Measurements from ENCODE around the gene MMAB.
"Not testable (repeated sequence)": the region's sequence is repeated elsewhere in the genome, so short reads cannot be mapped to it uniquely, and the experiment has no call there.

The MMAB gene

DNA sequence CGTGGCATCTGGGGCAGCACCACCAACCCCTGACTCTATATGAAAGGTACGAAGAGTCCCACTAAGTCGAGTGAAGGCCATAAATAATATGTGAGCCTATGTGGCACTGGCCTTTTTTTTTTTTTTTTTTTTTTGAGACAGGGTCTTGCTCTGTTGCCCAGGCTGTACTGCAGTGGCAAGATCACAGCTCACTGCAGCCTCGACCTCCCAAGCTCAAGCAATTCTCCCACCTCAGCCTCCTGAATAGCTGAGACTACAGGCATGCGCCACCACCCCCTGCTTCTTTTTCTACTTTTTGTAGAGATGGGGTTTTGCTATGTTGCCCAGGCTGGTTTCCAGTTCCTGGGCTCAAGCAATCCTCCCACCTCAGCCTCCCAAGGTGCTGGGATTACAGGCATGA, 28.8 kb upstream of the MMAB start:
- DNase-seq (ENCODE audit: low read depth in 2 of 2), result not testable (repeated sequence)

DNA sequence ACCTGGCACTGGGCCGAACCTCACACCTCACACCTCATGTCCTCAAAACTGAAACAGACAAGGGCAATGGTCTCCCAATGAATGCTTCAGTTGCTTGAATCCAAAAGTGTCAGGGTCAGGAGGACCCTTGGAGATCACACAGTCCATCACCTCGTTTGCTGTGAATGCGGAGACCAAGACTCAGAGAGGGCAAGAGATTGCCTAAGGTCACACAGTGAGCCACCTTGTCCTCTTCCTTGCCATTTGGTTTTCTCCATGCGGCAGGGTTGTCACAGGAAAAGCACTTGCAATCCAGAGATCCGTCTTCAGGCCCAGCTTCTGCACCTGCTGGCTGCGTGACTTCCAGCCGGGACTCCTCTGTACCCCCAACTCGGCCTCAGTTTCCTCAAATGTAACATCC, 28.3 kb upstream of the MMAB start:
- no peak for DNase-seq (ENCODE audit: low read depth in 2 of 2)

GRCh38 chr12:109600995-109601394, 27.7 kb upstream of the MMAB start:
- DNase-seq (ENCODE audit: low read depth in 2 of 2), result no peak

- no peak for DNase-seq (ENCODE audit: low read depth in 2 of 2)
Measured at GRCh38 chr12:109600481-109600880, 27.2 kb upstream of the MMAB start.

GRCh38 chr12:109599087-109599486, 25.8 kb upstream of the MMAB start:
- no peak for DNase-seq (ENCODE audit: low read depth in 2 of 2)

DNA sequence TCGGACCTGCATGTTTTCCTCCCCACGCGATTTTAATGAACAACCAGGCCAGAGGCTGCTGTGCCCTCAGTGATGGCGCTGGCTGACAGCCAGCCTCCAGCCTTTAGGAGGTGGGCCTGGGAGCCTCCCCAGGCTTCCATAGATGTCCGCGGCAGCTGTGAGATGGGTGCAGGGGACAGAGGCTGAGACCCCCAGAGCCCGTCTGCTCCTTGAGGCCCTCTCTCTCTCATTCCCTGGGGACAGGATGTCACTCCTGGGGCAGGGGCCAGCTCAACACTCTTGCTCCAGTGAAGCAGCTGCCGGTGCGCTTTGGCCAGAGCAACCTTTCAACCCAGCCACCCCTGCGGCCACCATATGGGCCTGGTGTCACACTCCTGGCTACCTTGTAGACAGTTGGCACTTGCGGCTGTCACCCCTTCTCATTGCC, 25.1 kb upstream of the MMAB start:
- no peak for DNase-seq (ENCODE audit: low read depth in 2 of 2)

GRCh38 chr12:109597795-109598427, 24.6 kb upstream of the MMAB start:
- peak; percentile 8 to 13 for DNase-seq (ENCODE audit: low read depth in 2 of 2)

- no peak for DNase-seq (ENCODE audit: low read depth in 2 of 2)
Measured at GRCh38 chr12:109597414-109597794, 24.1 kb upstream of the MMAB start.

DNA sequence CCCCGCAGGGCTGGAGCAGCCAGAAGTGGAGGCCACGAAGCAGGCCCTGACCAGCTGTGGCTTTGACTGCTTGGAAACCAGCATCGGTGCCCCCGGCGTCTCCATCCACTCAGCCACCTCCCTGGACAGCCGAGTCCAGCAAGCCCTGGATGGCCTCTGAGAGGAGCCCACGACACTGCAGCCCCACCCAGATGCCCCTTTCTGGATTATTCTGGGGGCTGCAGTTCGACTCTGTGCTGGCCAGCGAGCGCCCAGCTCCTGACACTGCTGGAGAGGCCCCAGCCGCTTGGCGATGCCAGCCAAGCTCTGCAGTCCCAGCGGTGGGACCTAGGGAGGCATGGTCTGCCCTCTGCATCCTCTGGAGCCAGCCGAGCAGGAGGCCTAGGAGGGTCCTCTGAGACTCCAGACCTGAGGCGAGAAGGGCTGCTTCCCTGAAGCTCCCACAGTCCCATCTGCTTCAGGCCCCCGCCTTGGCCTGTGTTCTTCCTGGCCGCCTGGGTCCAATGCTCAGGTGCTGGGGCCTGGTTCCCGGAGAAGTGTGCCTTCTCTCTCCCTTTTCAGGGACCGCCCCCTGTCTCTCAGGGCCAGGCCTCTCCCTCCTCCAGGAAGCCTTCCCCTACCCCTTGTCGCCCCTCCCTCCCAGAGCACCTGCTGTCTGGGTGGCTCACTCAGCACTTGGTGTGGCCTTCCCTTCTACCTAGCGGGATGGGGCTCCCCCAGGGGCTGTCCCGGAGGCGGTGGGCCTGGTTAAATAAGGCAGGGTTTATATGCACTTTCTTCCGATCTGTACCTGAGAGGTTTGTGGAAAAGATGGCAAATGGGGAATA, 23.3 kb upstream of the MMAB start:
- no peak for DNase-seq (ENCODE audit: low read depth in 2 of 2)

DNA sequence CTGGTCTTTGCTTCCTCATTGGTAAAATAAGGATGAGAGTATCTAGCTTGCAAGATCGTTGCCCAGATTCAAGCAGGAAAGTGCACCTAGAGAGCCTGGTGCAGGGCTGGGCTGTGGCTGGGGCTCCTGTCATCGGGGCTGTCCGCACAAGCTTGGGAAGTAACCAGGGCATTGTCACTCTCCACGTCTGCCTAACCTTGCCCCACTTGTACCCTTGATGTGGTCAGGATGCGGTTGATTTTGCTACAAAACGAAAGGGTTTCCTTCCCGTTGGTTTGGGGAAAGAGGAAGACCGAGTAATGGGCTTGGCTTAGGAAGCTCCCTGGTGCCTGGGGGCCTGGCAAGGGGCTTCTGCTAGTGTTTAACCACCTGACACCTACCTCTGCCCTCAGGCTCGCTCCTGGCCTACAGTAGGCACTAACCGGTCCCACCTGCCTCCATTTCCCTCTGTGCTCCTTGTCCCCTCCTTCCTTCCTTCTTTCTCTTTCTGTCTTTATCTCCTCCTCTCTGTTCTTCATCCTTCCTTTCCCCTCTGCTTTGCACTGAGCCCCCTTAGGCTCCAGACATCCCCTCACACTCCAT, 22.1 kb upstream of the MMAB start:
- no peak for DNase-seq (ENCODE audit: low read depth in 2 of 2)

GRCh38 chr12:109594556-109595317, 21.4 kb upstream of the MMAB start:
- DNase-seq (ENCODE audit: low read depth in 2 of 2), result no peak

GRCh38 chr12:109592905-109593272, 19.6 kb upstream of the MMAB start:
- DNase-seq (ENCODE audit: low read depth in 2 of 2), result no peak

DNA sequence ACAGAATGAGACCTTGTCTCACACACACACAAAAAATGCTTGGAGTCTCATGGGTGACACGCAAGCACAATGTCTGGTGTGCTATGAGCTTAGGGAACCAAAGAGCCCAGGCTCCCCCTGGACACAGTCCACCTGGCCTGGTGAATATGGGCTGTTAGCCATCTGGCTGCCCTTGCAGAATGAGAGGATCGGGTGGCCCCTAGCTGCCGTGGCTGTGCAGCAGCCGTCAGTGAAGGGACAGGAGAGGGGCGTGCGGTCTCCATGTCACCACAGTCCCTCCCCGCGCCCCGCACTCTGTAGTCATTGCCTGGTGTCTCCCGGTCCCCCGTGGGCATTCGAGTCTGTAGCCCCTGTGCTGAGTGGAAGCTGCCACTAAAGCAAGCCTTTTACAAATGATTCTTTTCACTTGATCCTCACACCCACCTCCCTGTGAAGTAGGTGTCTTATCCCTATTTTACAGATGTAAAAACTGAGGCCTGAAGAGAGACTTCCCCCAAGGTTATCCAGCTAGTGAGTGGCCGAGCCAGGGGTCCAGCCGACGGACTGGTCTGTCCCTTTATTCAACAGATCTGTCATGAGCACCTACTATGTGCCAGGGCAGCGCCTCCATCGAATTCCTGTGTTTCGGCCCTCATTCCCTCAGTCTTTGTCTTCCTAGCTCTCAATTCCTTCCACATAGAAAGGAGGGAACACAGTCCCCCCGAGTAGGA, 19.0 kb upstream of the MMAB start:
- no peak for DNase-seq (ENCODE audit: low read depth in 2 of 2)

DNA sequence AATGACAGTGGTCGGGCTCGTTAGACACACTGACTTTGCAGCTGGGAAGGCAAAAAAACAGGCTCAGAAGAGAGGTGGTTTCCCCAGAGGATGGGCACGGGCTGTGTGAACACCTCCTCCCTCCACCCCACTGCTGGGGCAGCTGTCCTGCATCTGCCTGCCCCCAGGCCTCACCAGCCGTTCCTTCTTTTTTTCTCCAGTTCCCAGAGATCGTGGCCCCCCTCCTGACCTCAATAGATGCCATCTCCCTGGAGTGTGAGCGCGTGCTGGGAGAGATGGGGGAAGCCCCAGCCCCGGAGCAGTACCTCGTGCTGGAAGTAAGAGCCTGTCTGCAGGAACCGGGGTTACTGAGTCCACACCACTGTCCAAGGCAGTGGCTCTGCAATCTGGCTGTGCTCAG, 17.7 kb upstream of the MMAB start:
- no peak for DNase-seq (ENCODE audit: low read depth in 2 of 2)

DNA sequence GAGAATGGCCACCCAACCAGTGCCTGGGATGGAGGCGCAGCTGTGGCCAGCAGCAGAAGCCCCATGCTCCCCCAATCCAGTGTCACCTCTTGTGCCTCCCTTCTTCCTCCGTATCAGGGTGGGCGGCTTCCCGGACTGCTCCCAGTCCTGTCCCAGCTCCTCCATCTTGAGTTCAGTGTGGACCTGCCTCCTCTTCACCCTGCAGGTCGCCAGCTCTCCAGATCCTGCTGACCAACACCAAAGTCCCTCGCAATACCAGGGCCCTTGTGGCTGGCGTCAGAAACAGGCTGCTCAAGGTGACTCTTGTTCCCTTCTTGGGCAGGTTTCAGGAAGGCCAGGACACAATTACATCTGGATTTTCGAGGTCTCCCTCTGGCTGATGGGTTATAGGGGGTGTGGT, 17.3 kb upstream of the MMAB start:
- DNase-seq (ENCODE audit: low read depth in 2 of 2), result no peak

DNA sequence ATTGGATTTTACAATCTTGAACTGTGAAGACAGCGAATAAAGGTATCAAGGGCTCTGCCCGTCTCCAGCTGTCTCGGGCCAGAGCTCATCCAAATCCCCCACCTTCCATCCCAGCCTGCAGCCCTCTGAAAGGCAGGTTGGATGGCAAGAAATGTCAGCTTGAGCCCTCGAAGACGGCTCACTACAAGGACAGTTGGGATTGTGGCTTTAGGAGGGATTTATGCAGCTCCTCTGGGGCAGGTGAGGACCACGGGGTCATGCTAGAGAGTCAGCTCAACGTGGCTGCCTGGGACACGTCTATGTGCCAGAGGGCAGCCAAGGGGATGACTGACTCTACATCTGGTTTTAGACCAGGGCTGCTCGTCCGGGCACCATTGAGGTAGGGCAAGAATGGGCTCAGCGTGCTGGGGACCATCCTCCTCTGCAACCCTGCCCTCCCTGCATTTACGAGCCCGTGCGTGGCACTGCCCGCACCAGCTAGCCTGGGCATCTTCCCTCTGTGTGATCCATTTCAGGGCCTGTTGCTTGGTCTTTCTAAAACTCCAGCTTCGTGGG, 16.5 kb upstream of the MMAB start:
- DNase-seq (ENCODE audit: low read depth in 2 of 2), result no peak

DNA sequence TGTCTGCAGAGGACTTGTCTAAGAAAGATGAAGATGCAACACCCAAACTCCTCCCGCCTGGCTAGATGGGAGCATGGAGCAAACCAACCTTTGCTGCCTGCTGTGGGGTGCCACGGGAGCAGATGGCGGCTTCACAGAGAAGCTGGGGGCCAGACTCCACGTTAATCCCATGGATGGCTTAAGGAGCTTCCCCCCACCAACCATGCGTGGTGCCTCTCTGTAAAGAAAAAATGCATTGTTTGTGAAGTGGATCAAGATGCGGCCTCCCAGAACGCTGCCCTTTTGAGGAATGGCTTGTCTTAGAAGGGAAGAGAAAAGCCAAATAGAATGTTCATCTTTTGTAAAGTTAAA, 15.9 kb upstream of the MMAB start:
- no peak for DNase-seq (ENCODE audit: low read depth in 2 of 2)

DNA sequence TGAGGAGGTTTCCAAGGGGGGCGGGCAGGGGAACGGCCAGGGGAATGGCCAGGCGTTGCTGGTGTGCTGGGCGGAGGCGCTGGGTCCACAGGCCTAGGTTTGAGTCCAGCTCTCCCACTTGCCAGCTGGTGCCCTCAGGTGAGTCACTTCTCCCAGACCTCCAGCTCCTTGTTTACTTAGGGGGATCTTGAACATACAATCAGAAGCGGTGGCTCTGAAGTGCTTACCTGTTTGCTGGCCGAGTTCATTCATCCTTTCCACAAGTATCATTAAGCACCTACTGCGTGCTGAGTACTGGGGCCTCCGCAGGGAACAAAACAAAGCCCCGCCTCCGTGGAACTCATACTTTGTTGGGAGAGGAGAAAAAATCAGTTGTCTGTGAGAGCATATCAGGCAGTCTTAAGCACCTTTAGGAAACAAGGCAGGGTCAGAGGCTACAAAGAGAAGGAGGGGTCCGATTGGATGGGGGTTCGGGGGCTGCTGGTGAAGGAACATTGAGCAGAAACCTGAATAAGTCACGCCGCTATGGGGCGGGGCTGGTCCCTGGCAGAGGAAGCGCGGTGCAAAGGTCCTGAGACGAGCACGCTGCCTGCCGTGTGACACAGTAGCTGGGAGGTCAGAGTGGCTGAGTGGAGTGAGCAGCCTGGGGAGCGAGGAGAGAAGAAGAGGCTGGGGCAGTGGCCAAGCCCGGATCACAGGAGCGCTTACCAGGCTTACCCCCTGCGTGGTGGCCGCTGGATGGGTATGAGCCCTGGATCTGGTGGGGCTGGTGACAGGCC, 15.3 kb upstream of the MMAB start:
- no peak for DNase-seq (ENCODE audit: low read depth in 2 of 2)

- DNase-seq (ENCODE audit: low read depth in 2 of 2), result no peak
Measured at GRCh38 chr12:109587921-109588320, 14.6 kb upstream of the MMAB start.

DNA sequence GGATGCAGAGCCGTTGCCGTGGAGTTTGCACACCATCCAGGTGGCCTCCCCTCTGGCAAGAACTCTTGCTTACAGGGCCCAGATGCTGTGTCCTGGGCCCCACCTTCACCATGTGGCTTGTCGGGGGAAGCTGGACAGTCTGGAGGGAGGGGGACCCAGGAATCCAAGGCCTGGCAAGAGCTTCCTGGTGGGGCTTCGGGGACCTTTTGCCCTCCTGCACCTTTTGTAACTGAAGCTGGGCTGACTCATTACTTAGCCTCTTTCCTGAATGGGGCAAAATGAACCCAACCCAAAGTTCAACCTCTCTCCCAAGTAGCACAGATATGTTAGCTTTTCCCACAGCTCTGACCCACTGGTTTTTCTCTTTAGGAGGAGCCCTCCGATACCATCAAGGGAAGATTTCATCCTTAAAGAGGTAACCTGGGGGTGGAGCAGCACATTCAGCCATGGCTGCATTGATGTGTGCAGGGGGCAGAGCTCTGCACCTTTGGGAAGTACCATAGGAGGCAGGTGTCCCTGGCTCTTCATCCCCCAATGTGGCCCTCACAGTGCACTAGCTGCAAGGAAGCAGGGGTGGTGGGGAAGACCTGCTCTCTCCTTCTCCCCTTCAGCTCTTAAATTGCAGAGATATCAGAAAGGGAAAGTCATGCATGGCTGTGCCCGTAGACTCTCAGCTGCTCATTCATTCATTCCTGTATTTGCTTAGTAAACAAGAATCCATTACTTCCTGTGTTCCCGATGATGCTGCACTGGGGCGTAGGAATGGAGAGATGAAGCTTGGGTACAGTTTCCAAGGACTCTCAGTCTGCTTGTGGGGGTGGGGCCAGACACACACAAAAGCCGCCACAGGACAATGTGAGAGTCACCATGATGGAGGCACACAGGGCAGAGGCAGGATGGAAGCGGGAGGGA, 13.3 kb upstream of the MMAB start:
- no peak for DNase-seq (ENCODE audit: low read depth in 2 of 2)
